GM19239 (cell line): ENCODE data around the gene GPBP1.
A peak's percentile ranks its signal among the peaks of the same experiment; 100 is the strongest.

Experiments
- DNase-seq: peaks from one replicate; pipeline ENCODE4 v3.0.0; 2011; ENCODE audit warnings: low spot score; ENCODE audit not compliant: insufficient read length
- FAIRE-seq: peaks from 2 replicates; lab custom pipeline; 2011; peaks lifted over from hg19 to GRCh38; lab: Jason Lieb, UNC

Gene GPBP1

DNA sequence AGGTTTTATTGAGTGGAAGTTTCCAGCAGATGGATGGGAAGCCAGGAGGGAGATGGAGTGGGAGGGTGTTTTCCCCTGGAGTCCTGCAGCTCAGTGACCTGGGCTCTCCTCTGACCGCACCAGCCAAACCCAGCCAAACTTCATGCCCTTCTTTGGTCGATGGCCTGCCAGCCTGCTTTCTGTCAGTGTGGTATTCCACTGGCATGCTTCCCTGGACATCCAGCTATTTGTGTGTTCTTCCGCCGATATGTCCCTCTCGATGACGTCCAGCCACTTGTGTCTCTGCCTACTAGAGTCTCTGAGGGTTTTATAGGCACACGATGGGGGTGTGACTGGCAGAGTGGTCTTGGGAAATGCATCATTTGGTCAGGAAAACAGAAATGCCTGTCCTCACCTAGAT lies 33.8 kb downstream of the GPBP1 start:
- no peak for DNase-seq
- no peak for FAIRE-seq

DNA sequence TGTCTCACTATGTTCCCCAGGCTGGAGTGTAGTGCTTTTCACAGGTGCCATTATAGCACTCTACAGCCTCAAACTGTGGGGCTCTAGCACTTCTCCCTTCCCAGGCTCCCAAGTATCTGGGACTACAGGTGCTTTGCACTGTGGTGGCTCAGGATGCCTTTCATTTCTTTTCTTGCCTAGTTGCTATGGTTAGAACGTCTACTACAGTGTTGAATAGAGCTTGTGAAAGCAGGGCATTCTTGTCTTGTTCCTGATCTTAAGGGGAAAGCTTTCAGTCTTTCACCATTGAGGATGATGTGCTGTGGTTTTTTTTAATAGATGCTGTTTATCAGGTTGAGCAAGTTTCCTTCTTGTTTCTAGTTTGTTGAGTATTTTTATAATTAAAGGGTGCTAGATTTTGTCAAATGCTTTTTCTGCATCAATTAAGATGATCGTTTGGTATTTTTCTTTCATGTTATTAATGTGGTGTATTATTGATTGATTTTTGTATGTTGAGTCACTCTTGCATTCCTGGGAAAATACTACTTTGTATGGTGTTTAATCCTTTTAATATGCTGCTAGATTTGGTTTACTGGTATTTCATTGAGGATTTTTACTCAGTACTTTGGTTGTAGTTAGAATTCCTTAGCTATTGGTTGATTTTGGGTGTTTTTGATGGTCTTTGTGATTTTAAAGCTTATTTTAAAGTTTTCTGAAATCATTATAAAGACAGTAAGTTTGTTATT lies 35.6 kb downstream of the GPBP1 start:
- FAIRE-seq (no peak), DNase-seq (no peak)

DNA sequence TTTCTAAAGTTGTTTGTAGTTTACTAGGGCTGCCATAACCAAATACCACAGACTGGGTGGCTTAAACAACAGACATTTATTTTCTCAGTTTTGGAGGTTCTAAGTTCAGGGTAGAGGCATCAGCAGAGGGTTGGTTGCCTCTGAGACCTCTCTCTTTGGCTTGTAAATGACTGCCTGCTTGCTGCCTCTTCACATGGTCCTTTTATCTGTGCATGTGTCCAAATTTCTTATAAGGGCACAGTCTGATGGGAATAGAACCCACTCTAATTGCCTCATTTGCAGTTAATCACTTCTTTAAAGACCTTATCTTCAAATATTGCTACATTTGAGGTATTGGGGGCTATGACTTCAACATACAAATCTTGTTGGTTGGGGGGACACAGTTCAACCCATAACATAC lies 36.8 kb downstream of the GPBP1 start:
- FAIRE-seq: no peak
- no peak for DNase-seq

DNA sequence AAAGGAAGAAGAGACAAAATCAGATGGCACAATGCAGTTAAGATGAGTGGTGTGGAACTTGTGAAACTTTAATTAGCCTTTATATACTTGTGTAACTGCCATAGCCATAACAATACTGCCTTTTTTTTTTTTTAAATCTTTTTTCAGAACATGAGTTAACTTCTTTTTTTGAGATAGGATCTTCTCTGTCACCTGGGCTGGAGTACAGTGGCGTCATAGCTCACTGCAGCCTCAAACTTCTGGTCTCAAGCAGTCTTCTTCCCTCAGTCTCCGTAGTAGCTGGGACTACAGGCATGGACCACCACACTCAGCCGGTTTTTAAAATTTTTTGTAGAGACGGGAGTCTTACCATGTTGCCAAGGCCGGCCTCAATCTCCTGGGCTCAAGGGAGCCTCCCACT lies 37.2 kb downstream of the GPBP1 start:
- DNase-seq (no peak), FAIRE-seq (no peak)

DNA sequence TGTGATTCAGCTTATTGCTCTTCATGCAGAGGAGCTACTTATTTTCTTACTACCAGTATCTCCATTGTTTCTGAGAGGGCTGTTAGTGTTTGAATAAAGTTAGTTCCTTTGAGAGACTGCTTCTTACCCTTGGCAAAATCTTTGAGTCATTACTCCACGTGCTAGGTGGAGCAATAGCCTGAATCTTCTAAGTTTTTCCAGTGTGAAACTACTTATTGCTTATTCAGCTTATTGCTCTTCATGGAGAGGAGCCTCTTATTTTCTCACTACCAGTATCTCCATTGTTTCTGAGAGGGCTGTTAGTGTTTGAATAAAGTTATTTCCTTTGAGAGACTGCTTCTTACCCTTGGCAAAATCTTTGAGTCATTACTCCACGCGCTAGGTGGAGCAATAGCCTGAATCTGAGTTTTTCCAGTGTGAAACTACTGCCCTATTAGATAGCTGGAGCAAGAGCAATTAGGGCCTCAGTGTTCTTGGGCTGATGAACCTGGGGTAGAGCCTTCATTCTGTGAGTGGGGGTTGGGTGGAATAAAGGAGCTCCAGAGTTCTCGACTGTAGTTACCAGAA lies 41.9 kb downstream of the GPBP1 start:
- FAIRE-seq: no peak
- no peak for DNase-seq

DNA sequence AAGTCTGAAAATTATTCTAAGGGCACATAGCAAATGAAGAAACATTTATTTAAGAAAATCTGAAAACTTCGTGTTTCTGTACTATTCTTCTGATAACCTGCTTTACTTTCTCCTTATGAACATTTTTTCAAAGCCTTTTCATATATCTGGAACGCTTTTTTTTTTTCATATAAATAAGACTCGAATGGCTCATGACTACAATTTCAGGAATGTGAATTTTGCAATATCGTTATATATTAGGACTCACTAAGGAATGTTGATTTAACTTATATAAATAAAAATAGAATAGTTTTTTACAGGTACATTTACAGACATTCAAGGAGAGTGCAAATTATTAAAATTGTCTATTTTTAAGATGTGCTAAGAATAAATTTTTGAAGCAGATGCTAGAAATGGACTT lies 42.9 kb downstream of the GPBP1 start:
- DNase-seq: no peak
- no peak for FAIRE-seq

DNA sequence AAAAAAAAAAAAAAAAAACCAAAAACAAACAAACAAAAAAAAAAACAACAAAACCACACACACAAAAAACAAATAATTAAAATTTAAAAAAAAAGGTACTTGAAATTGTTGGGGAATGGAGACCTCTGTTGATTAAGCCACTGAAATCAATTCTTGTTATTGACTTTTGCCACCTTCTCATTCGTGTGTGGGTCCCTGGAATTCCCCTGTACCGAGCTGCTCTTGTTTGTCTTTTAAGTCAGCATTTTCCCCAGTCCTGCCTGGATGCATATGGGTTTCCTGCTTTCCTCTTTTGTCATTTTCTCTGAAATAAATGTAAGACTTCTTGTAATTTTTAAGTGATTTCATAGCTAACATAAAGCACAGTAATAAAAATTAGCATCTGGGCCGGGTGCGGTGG lies 45.5 kb downstream of the GPBP1 start:
- DNase-seq (no peak), FAIRE-seq (no peak)

DNA sequence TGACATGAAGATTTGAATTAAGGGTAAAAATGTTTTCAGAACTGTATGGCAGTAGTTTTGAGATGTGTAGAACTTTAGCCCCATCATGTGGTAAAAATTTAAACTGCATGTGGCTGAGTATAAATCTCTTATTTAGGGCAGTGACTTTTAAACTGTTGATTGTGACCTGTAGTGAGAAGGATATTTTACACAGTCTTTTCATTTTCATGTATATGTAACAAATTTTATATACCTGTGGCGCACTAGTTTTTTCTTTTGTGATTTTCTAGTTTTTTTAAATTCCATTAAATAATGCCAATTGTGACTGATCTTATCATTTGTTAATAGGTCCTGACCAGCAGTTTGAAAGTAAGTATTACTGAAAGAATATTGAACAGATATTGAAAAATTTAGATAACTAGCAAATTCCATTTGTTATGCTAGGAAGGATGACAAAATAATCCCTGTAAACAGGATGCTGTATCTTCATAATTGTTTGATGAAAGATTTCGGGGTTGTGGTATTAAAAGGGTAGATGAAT lies 47.2 kb downstream of the GPBP1 start:
- FAIRE-seq (peak; percentile 21), DNase-seq (peak; percentile 16)

DNA sequence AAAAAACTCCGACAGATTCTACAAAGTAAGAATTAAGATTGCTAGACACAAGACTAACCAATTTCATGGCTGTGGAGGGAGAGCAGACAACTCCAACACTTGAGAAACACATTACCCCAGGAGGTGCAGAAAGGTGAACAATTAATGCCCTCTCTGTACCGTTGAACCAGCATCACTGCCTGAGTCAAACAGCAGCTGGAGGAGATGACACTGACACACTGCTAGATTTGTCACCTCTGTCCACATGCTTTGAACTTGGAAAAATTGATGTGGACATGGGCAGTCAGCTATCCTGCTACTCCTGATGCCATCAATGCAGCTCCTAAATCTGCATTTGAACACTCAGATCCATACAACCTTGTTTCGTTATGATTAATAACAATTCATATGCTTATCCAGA lies 51.7 kb downstream of the GPBP1 start:
- DNase-seq (no peak), FAIRE-seq (no peak)

DNA sequence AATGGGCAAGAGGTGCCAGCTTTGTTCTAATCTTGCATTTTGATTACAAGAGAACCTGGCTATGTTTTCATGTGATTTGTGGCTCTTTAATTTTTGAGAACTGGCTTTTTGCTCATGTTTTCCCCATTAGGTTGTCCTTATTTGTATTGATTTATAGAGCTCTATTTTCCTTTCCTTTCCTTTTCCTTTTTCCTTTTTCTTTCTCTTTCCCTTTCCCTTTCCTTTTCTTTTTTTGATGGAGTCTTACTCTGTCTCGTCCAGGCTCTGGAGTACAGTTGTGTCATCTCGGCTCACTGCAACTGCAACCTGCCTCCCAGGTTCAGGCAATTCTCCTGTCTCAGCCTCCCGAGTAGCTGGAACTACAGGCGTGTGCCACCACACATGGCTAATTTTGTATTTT lies 55.5 kb downstream of the GPBP1 start:
- FAIRE-seq (no peak), DNase-seq (no peak)

DNA sequence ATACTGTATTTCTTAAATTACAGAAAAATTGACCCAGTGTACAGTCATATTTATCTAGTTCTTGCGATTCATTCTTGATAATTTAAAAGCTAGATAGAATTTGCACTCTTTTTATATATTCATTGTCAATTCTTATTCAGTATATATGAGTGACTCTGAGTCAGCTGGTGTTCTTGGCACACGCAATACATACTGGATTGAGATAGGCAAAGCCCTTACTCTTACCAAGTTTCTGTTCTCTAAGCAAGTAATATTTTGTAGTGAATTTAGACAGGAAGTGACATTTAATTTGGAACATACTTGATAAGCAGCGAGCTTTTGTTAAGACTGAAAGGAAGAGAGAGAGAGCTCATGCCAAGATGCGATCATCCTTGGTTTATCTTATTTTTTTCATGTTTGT lies 57.7 kb downstream of the GPBP1 start:
- FAIRE-seq: no peak
- DNase-seq: no peak

DNA sequence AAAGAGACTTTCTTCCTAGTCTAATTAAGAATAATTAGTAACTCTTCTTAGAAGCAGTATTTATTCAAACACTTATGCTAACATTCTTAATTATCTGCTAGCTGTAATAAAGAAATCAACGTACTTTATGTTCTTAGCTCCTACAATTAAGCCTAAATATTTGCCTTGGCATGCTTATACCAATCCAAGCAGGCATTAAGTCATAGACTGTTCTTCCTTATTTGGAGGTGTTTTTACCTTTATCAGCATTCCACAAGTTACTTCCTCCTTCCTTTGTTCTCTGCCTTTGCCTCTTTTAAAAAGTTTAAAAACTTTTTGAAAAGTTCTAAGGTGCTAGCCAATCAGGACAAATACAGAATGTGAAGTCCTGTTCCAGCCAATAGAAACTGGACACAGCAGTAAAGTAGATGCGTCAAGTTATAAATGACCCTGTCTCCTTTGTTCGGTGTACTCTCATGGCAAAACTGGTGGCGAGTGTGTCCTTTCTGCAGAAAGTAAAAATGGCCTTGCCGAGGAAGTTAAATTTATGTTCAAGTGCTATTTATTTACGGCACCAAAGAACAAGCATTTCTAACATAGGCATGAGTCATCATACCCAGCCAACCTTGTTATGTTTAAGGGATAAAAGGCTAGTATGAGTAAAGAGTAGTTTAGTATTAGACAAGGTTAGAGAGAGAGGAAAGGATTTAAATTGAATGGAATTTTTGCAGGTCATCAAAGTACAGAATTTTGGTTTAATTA lies 58.6 kb downstream of the GPBP1 start:
- no peak for DNase-seq
- no peak for FAIRE-seq

DNA sequence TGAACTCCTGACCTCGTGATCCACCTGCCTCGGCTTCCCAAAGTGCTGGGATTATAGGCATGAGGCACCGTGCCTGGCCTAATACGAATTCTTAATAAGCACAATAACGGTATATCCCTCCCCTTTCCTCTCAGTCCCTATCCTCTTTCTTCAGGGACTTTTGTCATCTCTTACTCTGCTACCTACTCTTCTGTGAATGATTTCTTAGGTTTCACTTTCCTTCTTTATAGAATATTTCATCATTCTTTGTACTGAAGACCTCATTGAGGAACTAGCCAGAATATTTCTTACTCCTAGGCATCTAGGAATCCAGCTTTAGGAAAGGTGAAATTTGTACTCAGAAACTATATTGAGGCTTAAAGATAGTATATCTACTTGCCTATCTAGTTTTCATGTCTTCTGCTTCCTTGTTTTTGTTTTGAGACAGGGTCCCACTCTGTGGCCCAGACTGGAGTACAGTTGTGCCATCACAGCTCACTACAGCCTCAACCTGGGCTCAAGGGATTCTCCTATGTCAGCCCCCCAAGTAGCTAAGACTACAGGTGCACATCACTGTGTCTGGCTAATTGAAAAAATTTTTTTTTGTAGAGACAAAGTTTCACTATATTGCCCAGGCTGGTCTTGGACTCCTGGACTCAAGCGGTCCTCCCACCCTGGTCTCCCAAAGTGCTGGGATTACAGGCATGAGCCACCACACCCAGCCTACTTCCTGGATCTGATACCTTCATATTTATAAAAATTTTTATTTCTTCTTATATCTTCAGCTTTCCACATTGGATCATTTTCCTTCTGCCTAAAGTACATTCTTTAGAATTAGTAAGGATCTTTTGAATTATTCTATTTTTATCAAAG lies 69.7 kb downstream of the GPBP1 start:
- peak; percentile 74 for FAIRE-seq
- DNase-seq: no peak

DNA sequence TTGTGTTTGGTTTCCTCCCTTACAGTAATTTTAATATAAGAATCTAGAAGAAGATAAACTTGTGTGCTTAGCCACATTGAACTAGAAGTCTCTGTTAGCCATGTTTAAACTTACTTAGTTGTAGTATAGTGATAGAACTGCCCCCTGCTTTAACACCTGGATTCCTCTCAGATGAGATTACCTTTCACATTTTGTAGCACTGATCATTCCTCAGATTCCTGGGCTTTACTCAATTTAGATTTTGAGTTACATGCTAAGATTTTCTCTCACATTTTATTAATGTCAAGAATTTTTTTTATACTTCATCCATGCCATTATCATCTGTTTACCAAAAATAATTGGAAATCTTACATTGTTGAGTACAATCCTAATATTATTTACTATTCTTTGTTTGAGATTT lies 70.5 kb downstream of the GPBP1 start:
- no peak for DNase-seq
- no peak for FAIRE-seq

DNA sequence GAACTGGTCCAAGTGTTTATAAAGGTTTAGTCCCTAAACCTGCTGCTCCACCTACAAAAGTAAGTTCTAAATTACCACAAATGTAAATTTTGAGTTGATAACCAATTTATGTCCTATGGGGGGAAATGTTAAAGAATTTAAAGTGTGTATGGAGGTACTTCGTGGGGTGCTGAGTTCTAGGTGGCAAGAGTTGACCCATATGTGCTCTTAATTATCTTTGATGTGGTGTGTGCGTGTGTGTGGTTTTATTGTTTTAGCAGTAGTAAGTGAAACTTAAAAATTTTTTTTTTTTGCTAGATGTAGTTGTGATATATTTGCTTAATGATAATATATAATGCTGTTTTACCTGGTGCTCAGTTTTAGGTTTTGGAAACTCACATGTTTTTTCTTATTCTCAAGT lies 72.6 kb downstream of the GPBP1 start:
- DNase-seq (no peak), FAIRE-seq (no peak)

DNA sequence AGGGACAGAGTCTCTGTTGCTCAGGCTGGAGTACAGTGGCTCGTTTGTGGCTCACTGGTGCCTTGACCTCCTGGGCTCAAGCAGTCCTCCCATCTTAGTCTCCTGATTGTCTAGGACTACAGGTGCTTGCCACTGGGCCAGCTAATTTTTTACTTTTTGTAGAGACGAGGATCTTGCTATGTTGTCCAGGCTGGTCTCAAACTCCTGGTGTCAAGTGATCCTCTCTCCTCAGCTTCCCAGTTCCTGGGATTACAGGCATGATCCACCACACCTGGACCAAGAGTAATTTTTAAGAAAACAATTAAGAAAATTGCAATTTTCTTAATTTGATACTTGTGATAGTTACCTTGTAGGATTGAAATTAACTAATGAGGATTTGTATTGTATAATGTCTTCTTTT lies 73.9 kb downstream of the GPBP1 start:
- DNase-seq: no peak
- no peak for FAIRE-seq

DNA sequence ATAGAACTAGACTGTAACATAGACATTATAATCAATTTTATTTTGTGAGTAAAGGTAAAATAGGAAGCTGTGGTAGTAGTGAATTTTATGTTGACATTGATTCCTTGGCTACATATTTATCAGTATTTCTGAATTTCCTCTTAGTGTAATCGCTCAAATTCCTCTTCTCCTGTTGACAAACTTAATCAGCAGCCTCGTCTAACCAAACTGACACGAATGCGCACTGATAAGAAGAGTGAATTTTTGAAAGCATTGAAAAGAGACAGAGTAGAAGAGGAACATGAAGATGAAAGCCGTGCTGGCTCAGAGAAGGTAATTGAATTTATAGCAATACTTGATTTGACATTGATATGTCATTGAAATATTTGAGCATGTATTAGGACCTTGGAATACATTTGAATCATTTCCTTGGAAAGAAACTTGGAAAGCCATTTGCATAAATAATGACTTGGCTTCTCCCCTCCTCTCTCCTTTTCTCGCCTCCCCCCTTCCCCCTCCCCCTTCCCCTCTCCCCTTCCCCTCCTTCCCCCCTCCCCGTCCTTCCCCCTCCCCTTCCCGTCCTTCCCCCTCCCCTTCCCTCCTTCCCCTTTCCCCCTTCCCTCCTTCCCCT lies 75.5 kb downstream of the GPBP1 start:
- FAIRE-seq: no peak
- no peak for DNase-seq

DNA sequence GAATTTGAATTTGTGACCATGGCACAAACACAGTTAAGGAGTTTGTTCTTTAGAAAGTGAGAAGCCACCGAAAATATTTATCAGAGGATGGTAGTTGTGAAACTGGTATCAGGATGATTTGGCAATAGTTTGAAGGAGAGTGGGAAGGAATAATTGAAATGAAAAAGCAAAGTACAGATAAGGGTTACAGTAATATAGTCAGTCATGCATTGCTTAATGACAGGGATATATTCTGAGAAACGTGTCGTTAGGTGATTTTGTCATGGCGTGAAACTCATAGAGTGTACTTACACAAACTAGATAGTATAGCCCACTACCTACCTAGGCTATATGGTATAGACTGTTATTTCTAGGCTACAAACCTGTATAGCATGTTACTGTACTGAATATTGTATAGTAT lies 84.2 kb downstream of the GPBP1 start:
- DNase-seq (no peak), FAIRE-seq (no peak)

DNA sequence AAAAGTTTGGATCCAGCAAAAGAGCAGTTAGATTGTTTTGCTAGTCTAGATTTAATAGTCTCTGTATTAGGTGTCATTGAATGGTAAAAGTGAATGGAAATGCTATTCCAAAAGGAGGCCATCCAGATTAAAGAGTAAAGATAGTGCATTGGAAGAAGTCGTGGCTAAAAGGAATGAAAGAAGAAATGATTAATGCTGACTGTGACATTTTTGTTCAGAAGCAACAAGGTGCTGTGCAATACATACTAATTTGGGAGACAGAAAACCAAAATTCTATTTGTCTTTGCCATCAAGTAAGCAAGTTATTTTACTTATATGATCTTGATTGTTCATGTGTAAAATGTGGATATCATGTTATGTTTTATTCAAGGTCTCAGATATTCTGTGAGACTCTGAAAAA lies 85.1 kb downstream of the GPBP1 start:
- no peak for FAIRE-seq

DNA sequence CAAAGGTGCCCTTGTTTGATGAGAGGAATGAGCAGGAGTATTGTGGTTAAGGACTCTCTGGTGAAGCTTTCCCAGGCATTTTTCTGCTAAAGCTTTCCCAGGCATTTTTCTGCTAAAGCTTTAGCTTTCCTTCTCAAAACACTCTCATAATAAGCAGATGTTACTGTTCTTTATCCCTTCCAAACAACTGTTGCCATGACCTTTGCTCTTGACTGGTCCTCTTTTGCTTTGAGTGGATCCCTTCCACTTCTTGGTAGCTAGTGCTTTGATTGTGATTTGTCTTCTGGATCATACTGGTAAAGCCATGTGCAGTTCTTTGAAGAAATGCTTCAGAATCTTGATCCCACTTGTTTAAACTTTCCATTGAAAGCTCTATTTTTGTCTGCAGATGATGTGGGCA lies 85.8 kb downstream of the GPBP1 start:
- DNase-seq (no peak), FAIRE-seq (no peak)

More for the DNA sequence above, 85.1 kb downstream of the GPBP1 start:
- no peak for DNase-seq
